Measurements from ENCODE around the gene C1QTNF8.

GRCh38 chr16:1125471-1125870 lies 29.4 kb upstream of the C1QTNF8 start:
- TF ChIP-seq, protein P1, sequence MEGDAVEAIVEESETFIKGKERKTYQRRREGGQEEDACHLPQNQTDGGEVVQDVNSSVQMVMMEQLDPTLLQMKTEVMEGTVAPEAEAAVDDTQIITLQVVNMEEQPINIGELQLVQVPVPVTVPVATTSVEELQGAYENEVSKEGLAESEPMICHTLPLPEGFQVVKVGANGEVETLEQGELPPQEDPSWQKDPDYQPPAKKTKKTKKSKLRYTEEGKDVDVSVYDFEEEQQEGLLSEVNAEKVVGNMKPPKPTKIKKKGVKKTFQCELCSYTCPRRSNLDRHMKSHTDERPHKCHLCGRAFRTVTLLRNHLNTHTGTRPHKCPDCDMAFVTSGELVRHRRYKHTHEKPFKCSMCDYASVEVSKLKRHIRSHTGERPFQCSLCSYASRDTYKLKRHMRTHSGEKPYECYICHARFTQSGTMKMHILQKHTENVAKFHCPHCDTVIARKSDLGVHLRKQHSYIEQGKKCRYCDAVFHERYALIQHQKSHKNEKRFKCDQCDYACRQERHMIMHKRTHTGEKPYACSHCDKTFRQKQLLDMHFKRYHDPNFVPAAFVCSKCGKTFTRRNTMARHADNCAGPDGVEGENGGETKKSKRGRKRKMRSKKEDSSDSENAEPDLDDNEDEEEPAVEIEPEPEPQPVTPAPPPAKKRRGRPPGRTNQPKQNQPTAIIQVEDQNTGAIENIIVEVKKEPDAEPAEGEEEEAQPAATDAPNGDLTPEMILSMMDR (IDR thresholded peaks at IDR 0.05): no peak
- no peak for TF ChIP-seq REST (IDR thresholded peaks at IDR 0.05)
- no peak for TF ChIP-seq POLR2A (IDR thresholded peaks at IDR 0.05; ENCODE audit: low read length)
- TF ChIP-seq, protein P2, sequence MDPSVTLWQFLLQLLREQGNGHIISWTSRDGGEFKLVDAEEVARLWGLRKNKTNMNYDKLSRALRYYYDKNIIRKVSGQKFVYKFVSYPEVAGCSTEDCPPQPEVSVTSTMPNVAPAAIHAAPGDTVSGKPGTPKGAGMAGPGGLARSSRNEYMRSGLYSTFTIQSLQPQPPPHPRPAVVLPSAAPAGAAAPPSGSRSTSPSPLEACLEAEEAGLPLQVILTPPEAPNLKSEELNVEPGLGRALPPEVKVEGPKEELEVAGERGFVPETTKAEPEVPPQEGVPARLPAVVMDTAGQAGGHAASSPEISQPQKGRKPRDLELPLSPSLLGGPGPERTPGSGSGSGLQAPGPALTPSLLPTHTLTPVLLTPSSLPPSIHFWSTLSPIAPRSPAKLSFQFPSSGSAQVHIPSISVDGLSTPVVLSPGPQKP (IDR thresholded peaks at IDR 0.05; ENCODE audit: low read depth, low read length): no peak
- TF ChIP-seq USF2 (IDR thresholded peaks at IDR 0.05): no peak
- TF ChIP-seq MYC (IDR thresholded peaks at IDR 0.05; ENCODE audit: borderline replicate concordance, low read length): no peak
- no peak for TF ChIP-seq RFX5 (IDR thresholded peaks at IDR 0.05)
- TF ChIP-seq MAFK (IDR thresholded peaks at IDR 0.05; ENCODE audit: partially characterized antibody): no peak
- TF ChIP-seq JUNB (IDR thresholded peaks at IDR 0.05): no peak
- TF ChIP-seq NR3C1 (IDR thresholded peaks at IDR 0.05): no peak

All from A549 (cell line).